H9 (cell line): Measurements from ENCODE around the gene PI4K2A. TPM values are rescaled to one million over a fixed set of nuclear protein-coding genes. Genes with fewer than 3 reads are reported as not detected.
A peak's percentile ranks its signal among the peaks of the same experiment; 100 is the strongest.

Experiments used
- DNase-seq: peaks from one replicate; pipeline ENCODE4 v3.0.0-alpha.2; 2017
- H2AFZ ChIP-seq: one replicate; pipeline ENCODE4 v1.6.1; 2013; ENCODE audit warnings: mild to moderate bottlenecking, low read length, control low read depth, moderate library complexity
- H2AK5ac ChIP-seq: 2 replicates; pipeline ENCODE4 v1.6.1; 2013; ENCODE audit warnings: low read length, control low read depth, mixed read lengths; ENCODE audit not compliant: insufficient read length
- H2BK120ac ChIP-seq: one replicate; pipeline ENCODE4 v1.6.1; 2013; ENCODE audit warnings: low read depth, mild to moderate bottlenecking, low read length, control low read depth, inconsistent platforms; ENCODE audit not compliant: poor library complexity, severe bottlenecking
- H2BK12ac ChIP-seq: 2 replicates; pipeline ENCODE4 v1.6.1; 2013; ENCODE audit warnings: low read length, control low read depth, mixed read lengths, low read depth; ENCODE audit not compliant: insufficient read length
- H2BK15ac ChIP-seq: 2 replicates; pipeline ENCODE4 v1.6.1; 2013; ENCODE audit warnings: low read depth, low read length, control low read depth
- H2BK20ac ChIP-seq: one replicate; pipeline ENCODE4 v1.6.1; 2013; ENCODE audit warnings: low read depth, mild to moderate bottlenecking, low read length, control low read depth, inconsistent platforms; ENCODE audit not compliant: poor library complexity, severe bottlenecking
- H2BK5ac ChIP-seq: 2 replicates; pipeline ENCODE4 v1.6.1; 2013; ENCODE audit warnings: low read length, control low read depth, mixed read lengths; ENCODE audit not compliant: insufficient read length
- H3K14ac ChIP-seq: 2 replicates; pipeline ENCODE4 v1.6.1; 2013; ENCODE audit warnings: low read length, control low read depth; ENCODE audit not compliant: insufficient read depth
- H3K18ac ChIP-seq: 2 replicates; pipeline ENCODE4 v1.6.1; 2013; ENCODE audit warnings: low read depth, mild to moderate bottlenecking, mixed read lengths, low read length, control low read depth; ENCODE audit not compliant: insufficient read length
- H3K23ac ChIP-seq: 2 replicates; pipeline ENCODE4 v1.6.1; 2013; ENCODE audit warnings: low read length, control low read depth, mixed read lengths, low read depth; ENCODE audit not compliant: insufficient read length
- H3K23me2 ChIP-seq: 2 replicates; pipeline ENCODE4 v1.6.1; 2013; ENCODE audit warnings: low read depth, mild to moderate bottlenecking, mixed read lengths, low read length, control low read depth; ENCODE audit not compliant: insufficient read length, poor library complexity, severe bottlenecking
- H3K27ac ChIP-seq: 2 replicates; pipeline ENCODE4 v1.5.1; 2013; ENCODE audit warnings: low read length, control low read depth, mixed read lengths, low read depth; ENCODE audit not compliant: insufficient read length
- H3K27me3 ChIP-seq: 2 replicates; pipeline ENCODE4 v1.6.1; 2013; ENCODE audit warnings: low read length, control low read depth, inconsistent platforms; ENCODE audit not compliant: insufficient read depth
- H3K4ac ChIP-seq: 2 replicates; pipeline ENCODE4 v1.6.1; 2013; ENCODE audit warnings: low read depth, mild to moderate bottlenecking, control low read depth, inconsistent platforms, low read length, moderate library complexity
- H3K4me1 ChIP-seq: 2 replicates; pipeline ENCODE4 v1.6.1; 2013; ENCODE audit warnings: low read length, control low read depth, inconsistent platforms; ENCODE audit not compliant: insufficient read depth
- H3K4me2 ChIP-seq: 2 replicates; pipeline ENCODE4 v1.6.1; 2013; ENCODE audit warnings: low read length, control low read depth, mixed read lengths; ENCODE audit not compliant: insufficient read length, insufficient read depth
- H3K56ac ChIP-seq: 2 replicates; pipeline ENCODE4 v1.6.1; 2013; ENCODE audit warnings: low read depth, mild to moderate bottlenecking, mixed read lengths, low read length, control low read depth; ENCODE audit not compliant: insufficient read length
- H3K79me1 ChIP-seq: 2 replicates; pipeline ENCODE4 v1.6.1; 2013; ENCODE audit warnings: low read depth, mild to moderate bottlenecking, moderate library complexity, low read length, control low read depth, inconsistent platforms; ENCODE audit not compliant: insufficient read depth, poor library complexity, severe bottlenecking
- H3K79me2 ChIP-seq: 2 replicates; pipeline ENCODE4 v1.6.1; 2013; ENCODE audit warnings: low read length, control low read depth, inconsistent platforms; ENCODE audit not compliant: insufficient read depth
- H3K9ac ChIP-seq: 2 replicates; pipeline ENCODE4 v1.6.1; 2013; ENCODE audit warnings: low read length, control low read depth, mixed read lengths; ENCODE audit not compliant: insufficient read length; ENCODE audit errors: extremely low read depth
- H3K9me3 ChIP-seq: one replicate; pipeline ENCODE4 v1.6.1; 2013; ENCODE audit warnings: low read depth, low read length, inconsistent platforms; ENCODE audit not compliant: control insufficient read depth
- H3T11ph ChIP-seq: one replicate; pipeline ENCODE4 v1.6.1; 2013; ENCODE audit warnings: mild to moderate bottlenecking, low read length, control low read depth, inconsistent platforms
- H4K20me1 ChIP-seq: one replicate; pipeline ENCODE4 v1.6.1; 2013; ENCODE audit not compliant: control insufficient read depth, insufficient read length, insufficient read depth
- H4K5ac ChIP-seq: 2 replicates; pipeline ENCODE4 v1.6.1; 2013; ENCODE audit warnings: low read depth, mild to moderate bottlenecking, mixed read lengths, low read length, control low read depth; ENCODE audit not compliant: insufficient read length
- H4K8ac ChIP-seq: replicated peaks from 2 replicates; pipeline ENCODE4 v1.6.1; 2013; ENCODE audit warnings: low read length, control low read depth, mixed read lengths, low read depth; ENCODE audit not compliant: insufficient read length
- H4K91ac ChIP-seq: 2 replicates; pipeline ENCODE4 v1.6.1; 2013; ENCODE audit warnings: low read depth, mild to moderate bottlenecking, moderate library complexity, mixed read lengths, low read length, control low read depth; ENCODE audit not compliant: insufficient read length
- H3K27ac Mint-ChIP-seq, 3 experiments: 2 replicates in 2 of 3; 3 replicates in 1 of 3; pipeline ENCODE4 v1.8.0; 2020 to 2021; ENCODE audit warnings: mixed read lengths in 3 of 3, mild to moderate bottlenecking in 1 of 3, moderate library complexity in 1 of 3
- H3K27me3 Mint-ChIP-seq: 2 replicates; pipeline ENCODE4 v1.8.0; 2021; ENCODE audit warnings: low read depth, mild to moderate bottlenecking, moderate library complexity, mixed read lengths
- H3K36me3 Mint-ChIP-seq, 3 experiments: 2 replicates in 2 of 3; 3 replicates in 1 of 3; pipeline ENCODE4 v1.8.0; 2020 to 2021; ENCODE audit warnings: low read depth in 3 of 3, mixed read lengths in 3 of 3; ENCODE audit not compliant: insufficient read depth in 1 of 3
- H3K4me1 Mint-ChIP-seq, 2 experiments: 2 replicates each; pipeline ENCODE4 v1.8.0; 2020; ENCODE audit warnings: mixed read lengths in 2 of 2
- H3K4me3 Mint-ChIP-seq, 2 experiments: 2 replicates in 1 of 2; 3 replicates in 1 of 2; pipeline ENCODE4 v1.8.0; 2020 to 2021; ENCODE audit warnings: mild to moderate bottlenecking in 2 of 2, mixed read lengths in 2 of 2, moderate library complexity in 1 of 2
- H3K9me3 Mint-ChIP-seq, 2 experiments: 2 replicates in 1 of 2; 3 replicates in 1 of 2; pipeline ENCODE4 v1.8.0; 2020; ENCODE audit warnings: mild to moderate bottlenecking in 2 of 2, mixed read lengths in 2 of 2, moderate library complexity in 1 of 2
- WGBS: extraction: QIAGEN DNeasy Blood & Tissue Kit; methylation state at CpG from one replicate; pipeline ENCODE4 v1.1.7; 2013; ENCODE audit warnings: missing lambda C conversion rate, low lambda C conversion rate, mixed read lengths; ENCODE audit not compliant: insufficient read length; ENCODE audit errors: extremely low coverage; 5-methylcytosine and 5-hydroxymethylcytosine counted together
- total RNA-seq: library from RNA; stranded (reverse); gene quantifications from 2 replicates; pipeline ENCODE4 v1.2.1, GENCODE V29; 2021
- TF ChIP-seq, protein P1 (sequence below): fragments of 200-600 bp; sonication (generic); conservative IDR thresholded peaks from 3 replicates; pipeline ENCODE4 v1.8.0; 2021; ENCODE audit warnings: antibody characterized with exemption, mild to moderate bottlenecking

PI4K2A gene
- total RNA-seq, 1 experiment from 2014 or later, result 30.9 TPM

- Histone ChIP-seq H2BK5ac (no peak overlapping the region), H2BK12ac (no peak overlapping the region), H3K4me2 (no peak overlapping the region), H2BK120ac (no peak overlapping the region), H3K79me2 (no peaks in the 10 kb centered on the region), H3K18ac (no peak overlapping the region), H4K91ac (no peak overlapping the region), H2BK15ac (no peak overlapping the region), H2AK5ac (no peak overlapping the region), H3K9ac (no peak overlapping the region), H4K5ac (no peak overlapping the region), H3K14ac (no peak overlapping the region; the same call in 1 of the 2 replicates), H4K20me1 (no peaks in the 10 kb centered on the region), H2BK20ac (no peak overlapping the region), H2AFZ (no peak overlapping the region), H3K27ac (no peak overlapping the region), H3K27me3 (no peaks in the 10 kb centered on the region), H3K23ac (no peak overlapping the region), H3T11ph (no peak overlapping the region), H3K23me2 (no peaks in the 10 kb centered on the region), H3K79me1 (no peaks in the 10 kb centered on the region), H3K9me3 (no peaks in the 10 kb centered on the region), H3K4me1 (no peaks in the 10 kb centered on the region), H3K4ac (no peak overlapping the region), H4K8ac (no peak overlapping the region), H3K56ac (no peak overlapping the region)
- H3K4me1 Mint-ChIP-seq, result peaks cover 11 to 16% of the 10 kb centered on the region in 2 experiments
- no peak for DNase-seq
- no peak overlapping the region for H3K4me3 Mint-ChIP-seq
- H3K9me3 Mint-ChIP-seq, result no peaks in the 10 kb centered on the region
- peak overlapping the region in 2 of 3 experiments; percentile 32 to 35; a peak in 2 of 7 replicates for H3K27ac Mint-ChIP-seq
- 0 out of 7 replicates have a peak, but pooled peaks cover 3 to 5% (median 4%) of the 10 kb centered on the region in 3 experiments for H3K36me3 Mint-ChIP-seq
- TF ChIP-seq, protein P1, sequence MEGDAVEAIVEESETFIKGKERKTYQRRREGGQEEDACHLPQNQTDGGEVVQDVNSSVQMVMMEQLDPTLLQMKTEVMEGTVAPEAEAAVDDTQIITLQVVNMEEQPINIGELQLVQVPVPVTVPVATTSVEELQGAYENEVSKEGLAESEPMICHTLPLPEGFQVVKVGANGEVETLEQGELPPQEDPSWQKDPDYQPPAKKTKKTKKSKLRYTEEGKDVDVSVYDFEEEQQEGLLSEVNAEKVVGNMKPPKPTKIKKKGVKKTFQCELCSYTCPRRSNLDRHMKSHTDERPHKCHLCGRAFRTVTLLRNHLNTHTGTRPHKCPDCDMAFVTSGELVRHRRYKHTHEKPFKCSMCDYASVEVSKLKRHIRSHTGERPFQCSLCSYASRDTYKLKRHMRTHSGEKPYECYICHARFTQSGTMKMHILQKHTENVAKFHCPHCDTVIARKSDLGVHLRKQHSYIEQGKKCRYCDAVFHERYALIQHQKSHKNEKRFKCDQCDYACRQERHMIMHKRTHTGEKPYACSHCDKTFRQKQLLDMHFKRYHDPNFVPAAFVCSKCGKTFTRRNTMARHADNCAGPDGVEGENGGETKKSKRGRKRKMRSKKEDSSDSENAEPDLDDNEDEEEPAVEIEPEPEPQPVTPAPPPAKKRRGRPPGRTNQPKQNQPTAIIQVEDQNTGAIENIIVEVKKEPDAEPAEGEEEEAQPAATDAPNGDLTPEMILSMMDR, result no peak
- no CpG with 5 or more reads among the region's 12 CpGs for whole genome bisulfite sequencing
- H3K27me3 Mint-ChIP-seq, result no peaks in the 10 kb centered on the region
Measured at GRCh38 chr10:97611473-97611872, 29.0 kb upstream of the PI4K2A start.
